Neural crest cell (in vitro differentiated cells): Measurements from ENCODE around the gene ULK4. TPM values are rescaled to one million over a fixed set of nuclear protein-coding genes. Genes with fewer than 3 reads are reported as not detected.
A peak's percentile ranks its signal among the peaks of the same experiment; 100 is the strongest.
"Not testable (repeated sequence)": the region's sequence is repeated elsewhere in the genome, so short reads cannot be mapped to it uniquely, and the experiment has no call there.

ENCODE experiments used
- DNase-seq: peaks from one replicate; pipeline ENCODE4 v3.0.0; 2021; ENCODE audit warnings: low read depth, mixed read lengths, low spot score
- H3K27ac Mint-ChIP-seq: one replicate; pipeline ENCODE4 v1.8.0; 2021; ENCODE audit warnings: mild to moderate bottlenecking, mixed read lengths; ENCODE audit not compliant: unreplicated experiment
- H3K27me3 Mint-ChIP-seq: 2 replicates; pipeline ENCODE4 v1.8.0; 2021; ENCODE audit warnings: low read depth, mild to moderate bottlenecking, mixed read lengths
- H3K36me3 Mint-ChIP-seq: 2 replicates; pipeline ENCODE4 v1.8.0; 2021; ENCODE audit warnings: low read depth, mild to moderate bottlenecking, mixed read lengths
- H3K4me1 Mint-ChIP-seq: 2 replicates; pipeline ENCODE4 v1.8.0; 2021; ENCODE audit warnings: mixed read lengths
- H3K4me3 Mint-ChIP-seq: one replicate; pipeline ENCODE4 v1.8.0; 2021; ENCODE audit warnings: mild to moderate bottlenecking, mixed read lengths
- H3K9me3 Mint-ChIP-seq: 2 replicates; pipeline ENCODE4 v1.8.0; 2021; ENCODE audit warnings: mixed read lengths
- total RNA-seq: library from RNA; stranded (reverse); gene quantifications from 2 replicates; pipeline ENCODE4 v1.2.1, GENCODE V29; 2021
- TF ChIP-seq, protein P1 (sequence below): fragments of 200-600 bp; sonication (generic); conservative IDR thresholded peaks from 2 replicates; pipeline ENCODE4 v1.5.0; 2021; ENCODE audit warnings: antibody characterized with exemption, mild to moderate bottlenecking

Gene ULK4
- total RNA-seq, 1 donor from 2014 or later, result 10.2 TPM

- H3K27ac Mint-ChIP-seq, H3K4me3 Mint-ChIP-seq, H3K27me3 Mint-ChIP-seq, H3K4me1 Mint-ChIP-seq, DNase-seq, H3K9me3 Mint-ChIP-seq: not testable (repeated sequence)
- TF ChIP-seq, protein P1, sequence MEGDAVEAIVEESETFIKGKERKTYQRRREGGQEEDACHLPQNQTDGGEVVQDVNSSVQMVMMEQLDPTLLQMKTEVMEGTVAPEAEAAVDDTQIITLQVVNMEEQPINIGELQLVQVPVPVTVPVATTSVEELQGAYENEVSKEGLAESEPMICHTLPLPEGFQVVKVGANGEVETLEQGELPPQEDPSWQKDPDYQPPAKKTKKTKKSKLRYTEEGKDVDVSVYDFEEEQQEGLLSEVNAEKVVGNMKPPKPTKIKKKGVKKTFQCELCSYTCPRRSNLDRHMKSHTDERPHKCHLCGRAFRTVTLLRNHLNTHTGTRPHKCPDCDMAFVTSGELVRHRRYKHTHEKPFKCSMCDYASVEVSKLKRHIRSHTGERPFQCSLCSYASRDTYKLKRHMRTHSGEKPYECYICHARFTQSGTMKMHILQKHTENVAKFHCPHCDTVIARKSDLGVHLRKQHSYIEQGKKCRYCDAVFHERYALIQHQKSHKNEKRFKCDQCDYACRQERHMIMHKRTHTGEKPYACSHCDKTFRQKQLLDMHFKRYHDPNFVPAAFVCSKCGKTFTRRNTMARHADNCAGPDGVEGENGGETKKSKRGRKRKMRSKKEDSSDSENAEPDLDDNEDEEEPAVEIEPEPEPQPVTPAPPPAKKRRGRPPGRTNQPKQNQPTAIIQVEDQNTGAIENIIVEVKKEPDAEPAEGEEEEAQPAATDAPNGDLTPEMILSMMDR, result peak; percentile 48
- H3K36me3 Mint-ChIP-seq, result peaks cover 13% of the 10 kb centered on the region
These were observed 266.1 kb downstream of the ULK4 start for GRCh38 chr3:41695806-41696205.

- H3K36me3 Mint-ChIP-seq, result peaks cover 13% of the 10 kb centered on the region
- DNase-seq, result no peak
These were observed 268.1 kb downstream of the ULK4 start for GRCh38 chr3:41693799-41694198.

GRCh38 chr3:41690766-41691563 is 270.9 kb downstream of the ULK4 start:
- peaks cover 10% of the 10 kb centered on the region for H3K36me3 Mint-ChIP-seq
- no peak for DNase-seq

More at GRCh38 chr3:41693799-41694198, 268.1 kb downstream of the ULK4 start:
- Mint-ChIP-seq H3K4me3 (no peak overlapping the region), H3K9me3 (peaks cover 11% of the 10 kb centered on the region), H3K4me1 (no peaks in the 10 kb centered on the region), H3K27me3 (no peaks in the 10 kb centered on the region), H3K27ac (no peak overlapping the region)
- TF ChIP-seq, protein P1, result no peak

DNA sequence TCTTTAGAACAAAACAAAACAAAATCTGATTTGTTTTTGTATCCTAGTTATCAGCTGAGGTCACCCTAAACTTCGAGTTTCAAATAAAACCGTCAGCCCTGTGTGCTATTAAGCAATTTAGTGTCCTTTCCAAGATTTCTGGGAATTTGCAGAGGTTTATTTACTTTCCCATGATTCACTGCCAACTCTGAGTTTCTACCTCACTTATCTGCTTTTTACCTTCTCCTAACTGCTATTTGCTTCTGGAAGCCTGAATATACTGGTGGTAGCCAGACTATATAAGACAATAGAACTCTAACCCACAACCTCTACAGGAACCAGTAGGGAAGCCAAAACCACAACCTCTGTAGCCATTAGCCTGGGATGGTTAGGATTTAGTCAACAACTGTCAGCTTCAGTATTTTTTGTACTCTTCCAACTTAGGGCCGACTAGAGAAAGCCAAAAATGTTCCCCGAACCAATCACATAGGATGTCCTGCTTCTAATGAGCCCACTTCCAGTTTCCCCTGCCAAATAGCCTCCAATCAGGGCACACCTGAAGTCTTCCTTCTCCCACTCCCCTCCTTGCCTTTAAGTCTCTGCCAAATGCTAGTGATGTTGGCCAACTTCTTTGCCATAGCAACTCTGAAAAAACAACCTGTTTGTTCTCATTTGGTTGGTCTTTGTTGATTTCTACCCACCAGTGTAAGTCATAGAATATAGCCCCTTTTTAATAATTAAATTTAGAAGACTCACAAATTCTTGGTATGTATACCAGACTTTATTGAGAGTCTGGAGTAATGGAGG is 273.1 kb downstream of the ULK4 start:
- DNase-seq, result no peak
- Mint-ChIP-seq H3K36me3 (peaks cover under 1% of the 10 kb centered on the region), H3K9me3 (peaks cover 5% of the 10 kb centered on the region), H3K27me3 (no peaks in the 10 kb centered on the region), H3K4me3 (no peak overlapping the region), H3K4me1 (no peaks in the 10 kb centered on the region), H3K27ac (no peak overlapping the region)
- TF ChIP-seq, protein P1, result no peak

More at GRCh38 chr3:41690766-41691563, 270.9 kb downstream of the ULK4 start:
- Mint-ChIP-seq H3K27ac (no peak overlapping the region), H3K4me3 (no peak overlapping the region), H3K27me3 (no peaks in the 10 kb centered on the region), H3K9me3 (peaks cover 7% of the 10 kb centered on the region), H3K4me1 (no peaks in the 10 kb centered on the region)
- TF ChIP-seq, protein P1, result no peak

GRCh38 chr3:41684797-41685735 is 276.8 kb downstream of the ULK4 start:
- no peaks in the 10 kb centered on the region for H3K4me1 Mint-ChIP-seq
- no peaks in the 10 kb centered on the region for H3K27me3 Mint-ChIP-seq
- TF ChIP-seq, protein P1, result no peak
- peaks cover 5% of the 10 kb centered on the region for H3K9me3 Mint-ChIP-seq
- no peak overlapping the region for H3K27ac Mint-ChIP-seq
- no peak overlapping the region for H3K4me3 Mint-ChIP-seq
- no peak for DNase-seq
- H3K36me3 Mint-ChIP-seq, result no peaks in the 10 kb centered on the region
